ENCODE measurements around the gene EP400.

Gene EP400

GRCh38 chr12:131949431-131950181 lies at the start of gene EP400:
TSS of gene EP400 (plus strand) at chr12:131949942. CDS start at chr12:131960620, 10,678 bp downstream.
- DNase-seq (ENCODE audit: low read depth in 2 of 2) = peak; percentile 95

- no peak for DNase-seq (ENCODE audit: low read depth in 2 of 2)
Measured at GRCh38 chr12:131900397-131900796, 49.3 kb upstream of the EP400 start.

GRCh38 chr12:131901431-131902331 lies 48.1 kb upstream of the EP400 start:
- no peak for DNase-seq (ENCODE audit: low read depth in 2 of 2)

GRCh38 chr12:131902332-131903241 lies 47.2 kb upstream of the EP400 start:
- no peak for DNase-seq (ENCODE audit: low read depth in 2 of 2)

- no peak for DNase-seq (ENCODE audit: low read depth in 2 of 2)
Measured at GRCh38 chr12:131903270-131904255, 46.2 kb upstream of the EP400 start.

GRCh38 chr12:131904346-131904745 lies 45.4 kb upstream of the EP400 start:
- DNase-seq (ENCODE audit: low read depth in 2 of 2) = no peak

- DNase-seq (ENCODE audit: low read depth in 2 of 2) = no peak
Measured at GRCh38 chr12:131905081-131905629, 44.6 kb upstream of the EP400 start.

- DNase-seq (ENCODE audit: low read depth in 2 of 2) = no peak
Measured at GRCh38 chr12:131905630-131906091, 44.1 kb upstream of the EP400 start.

- no peak for DNase-seq (ENCODE audit: low read depth in 2 of 2)
Measured at GRCh38 chr12:131907379-131908091, 42.2 kb upstream of the EP400 start.

GRCh38 chr12:131908092-131909080 lies 41.4 kb upstream of the EP400 start:
- no peak for DNase-seq (ENCODE audit: low read depth in 2 of 2)

GRCh38 chr12:131909081-131909751 lies 40.5 kb upstream of the EP400 start:
- DNase-seq (ENCODE audit: low read depth in 2 of 2) = no peak

- DNase-seq (ENCODE audit: low read depth in 2 of 2) = no peak
Measured at GRCh38 chr12:131909752-131910219, 40.0 kb upstream of the EP400 start.

GRCh38 chr12:131910302-131911027 lies 39.3 kb upstream of the EP400 start:
- DNase-seq (ENCODE audit: low read depth in 2 of 2) = no peak

- DNase-seq (ENCODE audit: low read depth in 2 of 2) = no peak
Measured at GRCh38 chr12:131911028-131911650, 38.6 kb upstream of the EP400 start.

GRCh38 chr12:131911851-131912477 lies 37.8 kb upstream of the EP400 start:
- no peak for DNase-seq (ENCODE audit: low read depth in 2 of 2)
